Measurements from ENCODE around the gene AAMP.

The AAMP gene

DNA sequence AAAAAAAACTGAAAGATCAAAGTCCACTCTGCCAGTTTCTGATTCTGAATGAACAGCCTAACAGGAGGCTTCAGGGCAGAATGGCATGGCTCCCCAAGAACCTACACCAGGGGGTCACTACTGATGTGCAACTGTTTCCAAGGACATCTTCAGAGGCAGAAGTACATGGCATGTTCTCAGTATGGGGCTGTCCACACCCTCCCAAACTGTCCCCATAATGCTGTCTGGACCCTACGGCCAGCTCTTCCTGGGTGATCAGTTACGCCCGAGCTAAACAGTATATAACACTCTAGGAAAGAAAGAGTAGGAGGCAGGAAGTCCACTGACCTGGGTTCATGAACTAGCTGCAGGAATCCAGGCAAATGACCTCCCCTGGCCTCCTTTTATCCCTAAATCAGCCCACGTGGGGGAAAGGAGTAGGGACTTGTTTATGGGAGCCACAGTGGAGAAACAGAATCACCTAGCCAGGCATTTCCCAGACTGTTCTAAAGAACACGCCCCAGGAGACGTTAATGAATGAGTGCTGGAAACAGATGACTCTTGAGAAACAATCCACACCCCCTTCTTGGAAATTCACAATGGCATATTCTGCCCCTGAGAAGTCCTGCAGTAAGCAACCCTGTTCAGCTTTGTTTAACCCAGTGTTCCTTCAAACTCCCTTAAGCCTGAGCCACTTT lies 19.8 kb upstream of the AAMP start:
- no peak for DNase-seq (ENCODE audit: low read depth)
- no peak overlapping the region for H3K4me3 ChIP-seq (ENCODE audit: low read depth, low read length)
- TF ChIP-seq, protein P1, sequence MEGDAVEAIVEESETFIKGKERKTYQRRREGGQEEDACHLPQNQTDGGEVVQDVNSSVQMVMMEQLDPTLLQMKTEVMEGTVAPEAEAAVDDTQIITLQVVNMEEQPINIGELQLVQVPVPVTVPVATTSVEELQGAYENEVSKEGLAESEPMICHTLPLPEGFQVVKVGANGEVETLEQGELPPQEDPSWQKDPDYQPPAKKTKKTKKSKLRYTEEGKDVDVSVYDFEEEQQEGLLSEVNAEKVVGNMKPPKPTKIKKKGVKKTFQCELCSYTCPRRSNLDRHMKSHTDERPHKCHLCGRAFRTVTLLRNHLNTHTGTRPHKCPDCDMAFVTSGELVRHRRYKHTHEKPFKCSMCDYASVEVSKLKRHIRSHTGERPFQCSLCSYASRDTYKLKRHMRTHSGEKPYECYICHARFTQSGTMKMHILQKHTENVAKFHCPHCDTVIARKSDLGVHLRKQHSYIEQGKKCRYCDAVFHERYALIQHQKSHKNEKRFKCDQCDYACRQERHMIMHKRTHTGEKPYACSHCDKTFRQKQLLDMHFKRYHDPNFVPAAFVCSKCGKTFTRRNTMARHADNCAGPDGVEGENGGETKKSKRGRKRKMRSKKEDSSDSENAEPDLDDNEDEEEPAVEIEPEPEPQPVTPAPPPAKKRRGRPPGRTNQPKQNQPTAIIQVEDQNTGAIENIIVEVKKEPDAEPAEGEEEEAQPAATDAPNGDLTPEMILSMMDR (IDR thresholded peaks at IDR 0.05; ENCODE audit: low read depth, low read length, missing control alignments) = no peak
- in situ Hi-C loops (cut with HindIII; ENCODE audit: low sequenced_read_pairs) = no loop called here

DNA sequence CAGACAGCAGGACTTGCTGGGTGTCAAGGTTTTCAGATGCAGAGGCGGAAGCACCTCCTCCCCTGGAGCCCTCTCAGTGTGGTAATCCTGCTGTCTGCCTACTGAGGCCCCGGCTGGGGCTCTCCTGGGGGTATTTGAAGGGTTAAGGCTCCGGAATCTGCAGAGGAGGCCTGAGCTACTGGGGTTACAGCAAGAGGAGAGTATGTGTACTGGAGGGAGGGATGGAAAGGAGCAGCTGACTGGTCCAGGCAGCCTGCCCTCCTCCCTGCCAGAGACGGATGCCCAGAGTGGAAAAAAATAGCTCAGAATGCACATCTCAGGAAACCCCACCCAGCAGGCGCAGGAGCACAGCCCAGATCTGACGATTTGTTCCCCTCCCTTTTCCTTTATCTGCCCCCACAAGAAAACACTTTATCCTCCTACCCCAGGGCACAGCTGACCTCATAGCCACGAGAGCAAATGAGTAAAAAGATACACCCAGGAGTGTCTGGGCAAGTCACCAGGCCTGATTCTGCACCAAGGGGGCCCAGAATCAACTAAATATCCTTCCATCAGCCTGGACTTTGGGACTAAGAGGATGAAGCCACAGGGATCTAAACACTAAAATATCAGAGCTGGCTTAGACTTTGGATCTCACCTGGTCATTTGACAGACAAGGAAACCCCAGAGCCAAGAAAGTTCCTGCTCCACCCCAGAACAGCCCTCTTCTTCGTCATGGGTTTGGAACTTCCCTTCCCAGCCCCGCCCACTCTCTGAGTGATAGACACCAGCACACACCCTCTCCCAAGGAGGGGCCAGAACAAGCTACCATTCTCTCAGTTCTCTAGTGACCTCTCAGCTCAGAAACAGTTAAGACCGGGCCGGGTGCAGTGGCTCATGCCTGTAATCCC lies 16.9 kb upstream of the AAMP start:
- in situ Hi-C loops (cut with HindIII; ENCODE audit: low sequenced_read_pairs) = no loop called here
- TF ChIP-seq, protein P1 (IDR thresholded peaks at IDR 0.05; ENCODE audit: low read depth, low read length, missing control alignments) = no peak
- peak; percentile 81 for DNase-seq (ENCODE audit: low read depth)
- peak overlapping the region; percentile 47 for H3K4me3 ChIP-seq (ENCODE audit: low read depth, low read length)

DNA sequence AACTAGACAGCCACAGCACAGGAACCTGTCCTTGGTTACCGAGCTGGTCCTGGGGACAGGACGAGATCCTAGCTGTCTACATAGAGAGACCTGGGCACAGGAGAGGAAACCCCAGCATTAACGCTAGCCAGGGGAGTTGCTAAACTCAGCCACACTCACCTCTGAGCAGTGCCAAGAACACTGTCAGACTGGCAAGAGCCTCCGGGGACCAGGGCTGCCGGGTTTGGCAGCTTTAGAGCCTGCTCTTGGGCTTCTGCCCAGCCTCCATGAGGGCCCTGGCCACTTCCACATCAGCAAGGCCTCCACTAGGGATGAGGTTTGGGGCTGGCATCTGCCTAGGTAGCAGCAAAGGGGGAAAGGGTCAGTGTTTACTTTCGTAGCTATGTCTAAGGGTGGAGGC lies 15.7 kb upstream of the AAMP start:
- H3K4me3 ChIP-seq (ENCODE audit: low read depth, low read length) = peak overlapping the region; percentile 47
- DNase-seq (ENCODE audit: low read depth) = peak; percentile 49
- TF ChIP-seq, protein P1 (IDR thresholded peaks at IDR 0.05; ENCODE audit: low read depth, low read length, missing control alignments) = no peak
- in situ Hi-C loops (cut with HindIII; ENCODE audit: low sequenced_read_pairs) = no loop called here

DNA sequence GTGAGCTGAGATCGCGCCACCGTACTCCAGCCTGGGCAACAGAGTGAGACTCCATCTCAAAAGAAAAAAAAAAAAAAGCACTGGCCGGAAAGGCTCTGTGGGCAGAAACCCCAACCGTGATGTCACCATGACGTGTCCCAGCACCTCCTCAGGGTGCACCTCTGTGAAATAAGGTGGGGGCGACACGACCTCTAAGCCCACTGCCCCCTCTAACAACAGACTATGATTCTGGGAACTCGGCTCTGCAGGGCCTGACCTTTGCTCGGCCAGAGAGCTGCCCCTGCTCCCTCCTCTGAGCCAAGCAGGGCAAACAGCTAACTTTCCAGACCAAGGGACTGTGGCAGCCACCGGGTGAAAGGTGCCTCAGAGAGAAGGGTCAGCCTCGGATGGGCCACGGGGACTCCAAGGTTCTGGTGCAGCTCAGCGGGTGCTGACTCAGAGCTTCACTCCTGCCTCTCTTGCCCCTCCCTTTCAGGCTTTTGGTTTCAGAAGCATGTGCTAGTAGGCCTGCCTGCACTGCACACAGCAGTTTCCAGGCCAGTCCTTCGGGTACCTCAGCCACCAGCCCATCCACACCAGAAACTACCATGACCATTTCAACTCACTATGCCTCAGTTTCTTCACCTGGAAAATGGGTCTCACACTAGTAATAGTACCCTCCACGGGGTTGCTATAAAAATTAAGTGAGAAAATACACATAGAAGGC lies 14.3 kb upstream of the AAMP start:
- no peak overlapping the region for H3K4me3 ChIP-seq (ENCODE audit: low read depth, low read length)
- TF ChIP-seq, protein P1 (IDR thresholded peaks at IDR 0.05; ENCODE audit: low read depth, low read length, missing control alignments) = no peak
- DNase-seq (ENCODE audit: low read depth) = no peak
- in situ Hi-C loops (cut with HindIII; ENCODE audit: low sequenced_read_pairs) = no loop called here

DNA sequence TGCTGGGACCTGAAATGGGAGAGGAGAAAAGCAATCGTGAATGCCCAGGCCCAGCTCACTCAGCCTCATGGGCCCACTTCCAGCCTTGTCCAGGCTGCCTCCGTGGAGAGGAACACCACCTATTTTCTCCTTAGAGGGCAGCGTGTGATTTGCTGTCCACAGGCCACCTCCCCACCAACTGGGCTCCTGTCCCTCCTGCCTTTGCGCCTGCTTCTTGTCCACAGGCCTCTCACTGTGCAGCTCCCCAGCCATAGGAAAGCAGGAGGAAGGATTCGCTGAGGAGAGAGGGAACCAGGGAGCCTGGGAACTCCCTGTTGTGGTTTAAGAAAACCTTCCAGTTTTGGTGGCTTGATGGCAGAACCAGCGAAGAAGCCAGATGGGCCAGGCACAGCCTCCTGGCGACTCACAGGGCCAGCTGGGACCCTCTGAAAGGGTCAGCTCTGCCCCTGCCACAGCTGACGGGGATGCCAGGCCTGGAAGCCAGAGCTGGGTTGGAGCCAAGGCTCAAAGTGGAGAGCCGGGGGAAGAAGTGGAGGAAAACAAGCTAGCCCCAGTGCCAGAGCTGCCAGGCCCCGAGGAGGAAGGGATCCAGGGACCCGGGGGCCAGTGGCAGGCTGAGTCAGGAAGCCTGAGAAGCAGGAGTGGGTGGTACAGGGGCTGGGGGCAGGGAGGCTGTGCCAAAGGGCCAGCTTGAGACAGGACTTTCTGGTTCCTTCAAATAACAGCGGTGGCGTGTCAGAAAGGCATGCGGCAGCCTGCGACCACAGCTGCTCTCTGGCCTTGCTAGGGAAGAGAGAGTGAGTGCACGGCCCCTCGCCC lies 12.4 kb upstream of the AAMP start:
- TF ChIP-seq, protein P1 (IDR thresholded peaks at IDR 0.05; ENCODE audit: low read depth, low read length, missing control alignments) = no peak
- no peak for DNase-seq (ENCODE audit: low read depth)
- no peak overlapping the region for H3K4me3 ChIP-seq (ENCODE audit: low read depth, low read length)
- in situ Hi-C loops (cut with HindIII; ENCODE audit: low sequenced_read_pairs) = no loop called here

DNA sequence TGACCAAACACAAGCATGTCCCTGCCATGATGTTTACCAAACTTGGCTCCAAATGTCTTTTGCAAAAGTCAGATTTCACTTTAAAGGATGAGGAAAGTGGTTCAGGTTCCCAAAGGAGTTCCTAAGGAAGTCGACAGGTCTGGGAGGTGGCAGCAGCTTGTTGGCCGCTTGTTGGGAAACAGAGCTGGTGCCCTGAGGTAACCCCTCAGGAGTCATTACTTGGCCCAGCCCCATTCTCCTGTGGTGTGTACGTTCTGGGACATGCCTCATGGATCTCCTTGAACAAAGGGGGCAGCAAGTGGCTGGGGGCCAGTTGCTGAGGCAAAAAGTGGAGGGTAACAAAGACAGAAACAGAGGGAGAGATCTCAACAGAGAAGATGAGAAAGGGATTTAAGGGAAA lies 11.5 kb upstream of the AAMP start:
- no peak overlapping the region for H3K4me3 ChIP-seq (ENCODE audit: low read depth, low read length)
- DNase-seq (ENCODE audit: low read depth) = peak; percentile 41
- TF ChIP-seq, protein P1 (IDR thresholded peaks at IDR 0.05; ENCODE audit: low read depth, low read length, missing control alignments) = no peak
- in situ Hi-C loops (cut with HindIII; ENCODE audit: low sequenced_read_pairs) = no loop called here

All from astrocyte of the cerebellum (primary cell).